HEK293 (cell line): ENCODE data around the gene TESK2.

ENCODE experiments used
- CTCF ChIA-PET: fragments of 350-600 bp; formaldehyde crosslinking; extraction: SDS; loops from one replicate; lab custom pipeline; 2021; ENCODE audit warnings: antibody characterized with exemption; lab: Yijun Ruan, JAX
- POLR2A ChIA-PET: fragments of 300-600 bp; formaldehyde crosslinking; extraction: SDS; loops from one replicate; lab custom pipeline; 2020; ENCODE audit warnings: antibody characterized with exemption, inconsistent platforms; lab: Yijun Ruan, JAX
- H3K27ac ChIP-seq: fragments of 200-500 bp; sonication (Bioruptor generic); 2 replicates; pipeline ENCODE4 v1.5.1; 2014; ENCODE audit warnings: low read depth, low read length, control low read depth, inconsistent platforms; ENCODE audit errors: extremely low read depth
- H3K36me3 ChIP-seq, 2 experiments: fragments of 200-500 bp in 1 of 2; sonication (Bioruptor generic) in 1 of 2; 1 replicate in 1 of 2; 2 replicates in 1 of 2; pipeline ENCODE4 v1.5.1; 2014 to 2017; ENCODE audit warnings: inconsistent platforms in 2 of 2, low read length in 2 of 2; ENCODE audit not compliant: control insufficient read depth in 2 of 2, insufficient read depth in 1 of 2
- H3K4me1 ChIP-seq: fragments of 200-500 bp; sonication (Bioruptor generic); 2 replicates; pipeline ENCODE4 v1.5.1; 2014; ENCODE audit warnings: mild to moderate bottlenecking, low read length, inconsistent platforms; ENCODE audit not compliant: control insufficient read depth, insufficient read depth
- H3K4me3 ChIP-seq: 2 replicates; pipeline ENCODE4 v1.5.1; 2011; ENCODE audit warnings: low read depth, mild to moderate bottlenecking, control low read depth, low read length, moderate library complexity
- H3K9me3 ChIP-seq: fragments of 200-500 bp; sonication (Bioruptor generic); 2 replicates; pipeline ENCODE4 v1.5.1; 2014; ENCODE audit warnings: low read depth, low read length, inconsistent platforms; ENCODE audit not compliant: control insufficient read depth, insufficient read depth
- AEBP2 ChIP-seq: fragments of 450-650 bp; formaldehyde crosslinking; IDR thresholded peaks from 2 replicates; pipeline ENCODE4 v1.5.1; 2016; ENCODE audit warnings: missing biosample characterization, missing genetic modification characterization, borderline replicate concordance
- GFI1B ChIP-seq: fragments of 450-650 bp; formaldehyde crosslinking; IDR thresholded peaks from 2 replicates; pipeline ENCODE4 v1.5.1; 2016; ENCODE audit warnings: missing biosample characterization, missing genetic modification characterization
- GLI4 ChIP-seq: fragments of 450-650 bp; formaldehyde crosslinking; IDR thresholded peaks from 2 replicates; pipeline ENCODE4 v1.5.1; 2016; ENCODE audit warnings: missing biosample characterization, missing genetic modification characterization
- OSR2 ChIP-seq: fragments of 450-650 bp; formaldehyde crosslinking; IDR thresholded peaks from 2 replicates; pipeline ENCODE4 v1.5.1; 2016; ENCODE audit warnings: missing biosample characterization, missing genetic modification characterization
- PRDM10 ChIP-seq: fragments of 450-650 bp; formaldehyde crosslinking; IDR thresholded peaks from 2 replicates; pipeline ENCODE4 v1.5.1; 2016; ENCODE audit warnings: missing biosample characterization, missing genetic modification characterization
- ZBTB17 ChIP-seq: fragments of 450-650 bp; formaldehyde crosslinking; IDR thresholded peaks from 2 replicates; pipeline ENCODE4 v1.5.1; 2016; ENCODE audit warnings: missing biosample characterization, missing genetic modification characterization
- ZBTB20 ChIP-seq: fragments of 450-650 bp; formaldehyde crosslinking; IDR thresholded peaks from 2 replicates; pipeline ENCODE4 v1.5.1; 2016; ENCODE audit warnings: missing biosample characterization, missing genetic modification characterization
- ZFP3 ChIP-seq: fragments of 450-650 bp; formaldehyde crosslinking; IDR thresholded peaks from 2 replicates; pipeline ENCODE4 v1.5.1; 2016; ENCODE audit warnings: low read depth, missing biosample characterization, missing genetic modification characterization
- ZNF121 ChIP-seq: fragments of 450-650 bp; formaldehyde crosslinking; IDR thresholded peaks from 2 replicates; pipeline ENCODE4 v1.5.1; 2016; ENCODE audit warnings: missing biosample characterization, missing genetic modification characterization
- ZNF138 ChIP-seq: fragments of 450-650 bp; formaldehyde crosslinking; IDR thresholded peaks from 2 replicates; pipeline ENCODE4 v1.5.1; 2016; ENCODE audit warnings: missing biosample characterization, missing genetic modification characterization, borderline replicate concordance
- ZNF140 ChIP-seq: fragments of 450-650 bp; formaldehyde crosslinking; IDR thresholded peaks from 2 replicates; pipeline ENCODE4 v1.5.1; 2016; ENCODE audit warnings: missing biosample characterization, missing genetic modification characterization
- ZNF169 ChIP-seq: fragments of 450-650 bp; formaldehyde crosslinking; IDR thresholded peaks from 2 replicates; pipeline ENCODE4 v1.5.1; 2016; ENCODE audit warnings: missing biosample characterization, missing genetic modification characterization
- ZNF211 ChIP-seq: fragments of 450-650 bp; formaldehyde crosslinking; IDR thresholded peaks from 2 replicates; pipeline ENCODE4 v1.5.1; 2016; ENCODE audit warnings: low read depth, missing biosample characterization, missing genetic modification characterization
- ZNF223 ChIP-seq: fragments of 450-650 bp; formaldehyde crosslinking; IDR thresholded peaks from 2 replicates; pipeline ENCODE4 v1.5.1; 2016; ENCODE audit warnings: missing biosample characterization, missing genetic modification characterization
- ZNF37A ChIP-seq: fragments of 450-650 bp; IDR thresholded peaks from 2 replicates; pipeline ENCODE4 v1.5.1; 2018; ENCODE audit warnings: missing biosample characterization, missing genetic modification characterization
- ZNF394 ChIP-seq: fragments of 450-650 bp; formaldehyde crosslinking; IDR thresholded peaks from 2 replicates; pipeline ENCODE4 v1.5.1; 2016; ENCODE audit warnings: missing biosample characterization, missing genetic modification characterization, mild to moderate bottlenecking, moderate library complexity, borderline replicate concordance
- ZNF433 ChIP-seq: fragments of 450-650 bp; formaldehyde crosslinking; IDR thresholded peaks from 2 replicates; pipeline ENCODE4 v1.5.1; 2016; ENCODE audit warnings: missing biosample characterization, missing genetic modification characterization, low read depth
- ZNF610 ChIP-seq: fragments of 450-650 bp; formaldehyde crosslinking; IDR thresholded peaks from 2 replicates; pipeline ENCODE4 v1.5.1; 2016; ENCODE audit warnings: missing biosample characterization, missing genetic modification characterization, borderline replicate concordance
- ZNF621 ChIP-seq: fragments of 450-650 bp; formaldehyde crosslinking; IDR thresholded peaks from 2 replicates; pipeline ENCODE4 v1.5.1; 2017; ENCODE audit warnings: missing biosample characterization, missing genetic modification characterization
- ZNF658 ChIP-seq: fragments of 450-650 bp; formaldehyde crosslinking; IDR thresholded peaks from 2 replicates; pipeline ENCODE4; 2016; ENCODE audit warnings: missing biosample characterization, missing genetic modification characterization
- ZNF701 ChIP-seq: fragments of 450-650 bp; formaldehyde crosslinking; IDR thresholded peaks from 2 replicates; pipeline ENCODE4 v1.5.1; 2016; ENCODE audit warnings: missing biosample characterization, missing genetic modification characterization
- ZNF704 ChIP-seq: fragments of 450-650 bp; formaldehyde crosslinking; IDR thresholded peaks from 2 replicates; pipeline ENCODE4 v1.5.1; 2016; ENCODE audit warnings: missing biosample characterization, missing genetic modification characterization
- ZNF837 ChIP-seq: fragments of 450-650 bp; formaldehyde crosslinking; IDR thresholded peaks from 2 replicates; pipeline ENCODE4 v1.5.1; 2016; ENCODE audit warnings: missing biosample characterization, missing genetic modification characterization
- ZSCAN30 ChIP-seq: fragments of 450-650 bp; IDR thresholded peaks from 2 replicates; pipeline ENCODE4 v1.5.1; 2018; ENCODE audit warnings: missing biosample characterization, mild to moderate bottlenecking, missing genetic modification characterization, moderate library complexity
- ZSCAN4 ChIP-seq: fragments of 450-650 bp; formaldehyde crosslinking; IDR thresholded peaks from 2 replicates; pipeline ENCODE4 v1.5.1; 2017; ENCODE audit warnings: missing biosample characterization, missing genetic modification characterization

Gene TESK2

GRCh38 chr1:45401524-45401923 is 89.4 kb downstream of the TESK2 start:
- Histone ChIP-seq H3K4me3 (no peak overlapping the region), H3K36me3 (no peaks in the 10 kb centered on the region), H3K9me3 (no peaks in the 10 kb centered on the region), H3K27ac (no peak overlapping the region)
- CTCF ChIA-PET, result no interaction called here
- TF ChIP-seq ZNF658 (tag by site-specific recombination) (no peak), ZNF701 (tag by site-specific recombination) (no peak), ZSCAN4 (tag by site-specific recombination) (no peak), GLI4 (tag by site-specific recombination) (no peak), GFI1B (tag by site-specific recombination) (no peak)
- TF ChIP-seq, all 188 proteins: peak for 0
- H3K4me1 ChIP-seq, result no peaks in the 10 kb centered on the region
- POLR2A ChIA-PET, result no interaction called here

- H3K36me3 ChIP-seq, result no peaks in the 10 kb centered on the region
- H3K9me3 ChIP-seq, result no peaks in the 10 kb centered on the region
- H3K27ac ChIP-seq, result no peak overlapping the region
- H3K4me1 ChIP-seq, result no peaks in the 10 kb centered on the region
- CTCF ChIA-PET, result interaction anchor here (0.8 kb wide), 1 partner anchor 24 kb away, joined by 3 read pairs; no protein-coding TSS in a partner anchor
- TF ChIP-seq ZBTB17 (tag by site-specific recombination) (peak; percentile 59; the same call in 1 of the 2 replicates), OSR2 (tag by site-specific recombination) (0 out of 2 replicates have a peak, but pooled peaks have one; percentile 9), ZNF121 (no peak), ZNF433 (tag by site-specific recombination) (no peak)
- POLR2A ChIA-PET, result no interaction called here
- no peak overlapping the region for H3K4me3 ChIP-seq
These were observed 90.9 kb downstream of the TESK2 start for GRCh38 chr1:45400049-45400448.

GRCh38 chr1:45397285-45397684 is 93.7 kb downstream of the TESK2 start:
- no peaks in the 10 kb centered on the region for H3K4me1 ChIP-seq
- POLR2A ChIA-PET, result no interaction called here
- TF ChIP-seq ZSCAN30 (tag by site-specific recombination) (no peak), ZNF610 (no peak), ZNF138 (no peak), ZNF394 (tag by site-specific recombination) (no peak), ZNF837 (tag by site-specific recombination) (no peak), ZNF140 (tag by site-specific recombination) (no peak), ZNF37A (tag by site-specific recombination) (no peak), PRDM10 (no peak), AEBP2 (tag by site-specific recombination) (no peak), ZNF169 (tag by site-specific recombination) (no peak), ZNF211 (no peak), ZBTB20 (tag by site-specific recombination) (no peak), ZNF621 (tag by site-specific recombination) (no peak), ZFP3 (tag by site-specific recombination) (no peak), ZNF223 (tag by site-specific recombination) (no peak), ZNF704 (tag by site-specific recombination) (no peak)
- H3K4me3 ChIP-seq, result no peak overlapping the region
- no peaks in the 10 kb centered on the region for H3K36me3 ChIP-seq
- H3K9me3 ChIP-seq, result no peaks in the 10 kb centered on the region
- no peak overlapping the region for H3K27ac ChIP-seq
- CTCF ChIA-PET, result no interaction called here
